ENCODE data around the gene FLT3LG.

Gene FLT3LG

GRCh38 chr19:49491030-49491803 is 17.2 kb downstream of the FLT3LG start:
- DNase-seq (ENCODE audit: extremely low read depth, low read depth) = no peak
- TF ChIP-seq CTCF (IDR thresholded peaks at IDR 0.05; ENCODE audit: low read depth, low read length) = no peak

- no peak for DNase-seq (ENCODE audit: extremely low read depth, low read depth)
- no peak for TF ChIP-seq CTCF (IDR thresholded peaks at IDR 0.05; ENCODE audit: low read depth, low read length)
Observed at GRCh38 chr19:49491804-49492572, 18.0 kb downstream of the FLT3LG start.

- DNase-seq (ENCODE audit: extremely low read depth, low read depth) = no peak
Observed at GRCh38 chr19:49492573-49493405, 18.8 kb downstream of the FLT3LG start.

GRCh38 chr19:49496574-49497008 is 22.6 kb downstream of the FLT3LG start:
- TF ChIP-seq CTCF (IDR thresholded peaks at IDR 0.05; ENCODE audit: low read depth, low read length) = no peak
- no peak for DNase-seq (ENCODE audit: extremely low read depth, low read depth)

More at GRCh38 chr19:49492573-49493405, 18.8 kb downstream of the FLT3LG start:
- TF ChIP-seq CTCF (IDR thresholded peaks at IDR 0.05; ENCODE audit: low read depth, low read length) = no peak

- TF ChIP-seq CTCF (IDR thresholded peaks at IDR 0.05; ENCODE audit: low read depth, low read length) = no peak
- DNase-seq (ENCODE audit: extremely low read depth, low read depth) = no peak
Observed at GRCh38 chr19:49497047-49497788, 23.2 kb downstream of the FLT3LG start.

GRCh38 chr19:49497789-49498103 is 23.7 kb downstream of the FLT3LG start:
- TF ChIP-seq CTCF (IDR thresholded peaks at IDR 0.05; ENCODE audit: low read depth, low read length) = no peak
- DNase-seq (ENCODE audit: extremely low read depth, low read depth) = no peak

All from AG09319 (cell line).